Embryonic facial prominence (tissue), 1 donor: Measurements from ENCODE around the gene TJAP1.
"Not testable (repeated sequence)": the region's sequence is repeated elsewhere in the genome, so short reads cannot be mapped to it uniquely, and the experiment has no call there.

Experiments used
- DNase-seq: peaks from one replicate; pipeline ENCODE4 v3.0.0-alpha.2; 2016; ENCODE audit errors: extremely low spot score

TJAP1 gene

GRCh38 chr6:43453831-43454230 lies 23.5 kb upstream of the TJAP1 start:
- no peak for DNase-seq

GRCh38 chr6:43454290-43454695 lies 23.1 kb upstream of the TJAP1 start:
- DNase-seq = no peak

- no peak for DNase-seq
Observed at GRCh38 chr6:43454696-43455530, 22.5 kb upstream of the TJAP1 start.

- DNase-seq = no peak
Observed at GRCh38 chr6:43455531-43456428, 21.6 kb upstream of the TJAP1 start, which contains the start of gene DLK2. TSS of gene DLK2 (minus strand) at chr6:43455548. CDS start at chr6:43454825, 723 bp downstream.

- DNase-seq = no peak
Observed at GRCh38 chr6:43457643-43458042, 19.7 kb upstream of the TJAP1 start.

- DNase-seq = not testable (repeated sequence)
Observed at GRCh38 chr6:43458154-43458553, 19.2 kb upstream of the TJAP1 start.

DNA sequence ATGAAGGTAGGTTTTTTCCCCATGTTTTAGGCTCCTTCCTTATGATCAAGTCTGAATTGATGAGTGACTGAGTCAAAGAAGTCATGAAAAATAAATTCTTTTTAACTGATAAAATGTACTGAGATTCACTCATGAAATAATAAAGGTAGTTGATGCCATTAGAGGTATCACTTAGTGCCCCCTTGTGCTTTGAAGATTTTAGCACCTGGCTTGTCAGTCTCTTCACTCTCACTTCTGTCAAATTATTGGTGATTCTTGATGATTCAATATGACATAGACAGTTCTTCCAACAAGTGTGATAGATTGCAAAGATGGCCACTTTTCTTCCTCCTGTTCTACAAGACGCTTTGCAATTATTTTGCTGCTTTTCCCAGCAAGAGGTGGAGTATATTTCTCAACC lies 17.8 kb upstream of the TJAP1 start:
- DNase-seq = no peak

GRCh38 chr6:43460032-43460431 lies 17.3 kb upstream of the TJAP1 start:
- DNase-seq = no peak

GRCh38 chr6:43461936-43462335 lies 15.4 kb upstream of the TJAP1 start:
- no peak for DNase-seq

- DNase-seq = no peak
Observed at GRCh38 chr6:43464337-43464736, 13.0 kb upstream of the TJAP1 start.

DNA sequence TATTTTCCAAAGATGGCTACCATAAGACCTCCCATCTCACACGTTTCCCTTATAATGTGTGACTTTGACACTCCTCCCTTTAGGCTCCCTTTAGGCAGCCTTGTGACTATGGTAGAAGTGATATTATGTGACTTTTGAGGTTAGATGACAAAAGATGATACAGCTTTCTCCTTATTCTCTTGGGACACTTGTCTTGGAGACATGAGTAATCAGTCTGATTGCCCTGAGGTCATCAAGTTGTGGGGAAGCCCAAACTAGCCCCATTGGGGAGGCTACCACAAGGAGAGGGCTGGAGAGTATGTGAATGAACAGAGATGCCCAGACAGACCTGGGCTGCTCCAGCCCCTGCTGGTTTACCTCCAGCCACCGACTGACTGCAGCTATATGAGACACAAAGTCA lies 11.4 kb upstream of the TJAP1 start:
- no peak for DNase-seq

- DNase-seq = not testable (repeated sequence)
Observed at GRCh38 chr6:43467265-43467664, 10.1 kb upstream of the TJAP1 start.

- no peak for DNase-seq
Observed at GRCh38 chr6:43467752-43468151, 9.6 kb upstream of the TJAP1 start.

- no peak for DNase-seq
Observed at GRCh38 chr6:43468240-43468639, 9.1 kb upstream of the TJAP1 start.

DNA sequence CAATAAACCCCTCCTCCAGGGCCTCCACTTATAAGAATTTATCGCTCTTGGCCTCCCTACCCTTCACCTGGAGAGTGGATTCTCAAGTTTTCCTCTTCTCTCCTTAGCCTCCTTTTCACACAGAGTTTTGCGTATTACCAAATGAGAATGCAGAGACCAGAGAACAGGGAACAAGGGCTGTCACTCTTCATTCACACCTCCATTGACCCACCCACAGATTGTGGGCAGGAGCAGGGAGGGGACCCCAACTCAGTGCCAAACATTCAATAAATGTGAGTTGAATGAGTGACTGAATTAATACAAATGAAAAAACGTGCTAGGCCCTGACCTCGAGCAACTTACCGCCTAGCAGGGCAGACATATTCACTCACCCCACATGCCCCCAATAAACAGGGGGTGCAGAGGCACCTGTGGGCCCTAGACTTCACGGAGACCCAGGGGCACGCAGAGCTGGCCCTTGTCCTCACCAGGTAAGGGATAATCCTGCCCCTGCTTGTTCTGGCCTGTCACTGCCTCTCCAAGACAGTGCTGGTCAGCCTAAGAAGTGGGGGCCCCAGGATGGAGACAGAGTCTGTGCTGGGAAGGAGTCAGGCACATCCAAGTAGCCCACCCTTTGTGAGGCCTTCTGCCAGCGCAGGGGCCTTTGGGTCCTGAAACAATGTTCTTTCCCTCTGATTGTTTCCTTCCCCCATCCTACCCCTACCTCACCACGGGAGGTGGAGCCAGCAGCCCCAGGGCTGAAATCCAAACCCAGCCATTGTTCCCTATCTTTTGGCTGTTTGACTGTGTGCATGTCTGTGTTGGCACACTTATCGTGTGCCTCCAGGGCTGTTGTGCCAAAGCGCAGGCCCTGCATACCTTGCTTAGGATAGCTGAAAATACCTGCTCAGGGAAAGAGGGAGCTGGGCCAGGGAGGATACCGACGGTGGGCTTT lies 8.4 kb upstream of the TJAP1 start:
- no peak for DNase-seq

DNA sequence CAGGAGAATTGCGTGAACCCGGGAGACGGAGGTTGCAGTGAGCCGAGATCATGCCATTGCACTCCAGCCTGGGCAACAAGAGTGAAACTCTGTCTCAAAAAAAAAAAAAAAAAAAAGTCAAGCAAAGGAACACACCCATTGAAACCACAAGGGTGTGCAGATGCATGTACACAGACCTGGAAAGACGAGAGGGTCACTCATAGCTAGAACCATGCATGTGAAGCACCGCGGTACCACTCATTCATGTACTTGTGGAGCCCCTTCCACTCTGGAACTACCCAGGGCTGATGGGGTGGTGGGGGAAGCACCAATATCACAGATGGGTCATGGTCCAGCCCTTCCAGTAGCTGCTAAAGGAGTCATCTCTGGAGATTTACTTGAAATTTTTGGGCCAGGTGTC lies 7.4 kb upstream of the TJAP1 start:
- DNase-seq = no peak

GRCh38 chr6:43471399-43471798 lies 6.0 kb upstream of the TJAP1 start:
- no peak for DNase-seq

- DNase-seq = no peak
Observed at GRCh38 chr6:43472515-43472914, 4.9 kb upstream of the TJAP1 start.

DNA sequence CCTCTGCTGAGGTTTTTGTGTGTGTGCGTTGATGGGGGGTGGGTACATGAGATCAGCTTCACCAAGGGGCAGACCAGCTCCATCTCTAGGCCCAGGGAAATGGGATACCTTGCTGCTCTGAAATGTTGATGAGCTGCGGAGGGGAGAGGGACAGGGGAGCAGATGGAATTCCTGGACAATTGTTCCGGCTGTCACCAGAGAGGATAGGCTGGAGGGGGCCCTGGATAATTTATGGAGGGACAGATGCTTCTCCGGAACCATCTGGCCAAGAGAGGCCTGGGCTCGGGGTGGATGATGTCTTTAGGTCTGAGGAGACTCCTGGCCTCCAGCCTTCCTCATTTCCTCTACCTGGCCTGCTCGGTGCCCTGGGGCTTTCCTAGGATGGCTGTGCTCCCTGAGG lies 1.9 kb upstream of the TJAP1 start:
- DNase-seq = no peak

- DNase-seq = no peak
Observed at GRCh38 chr6:43476746-43477145, 624 bp upstream of the TJAP1 start.

GRCh38 chr6:43478008-43478372 lies 620 bp downstream of the TJAP1 start:
- DNase-seq = no peak

DNA sequence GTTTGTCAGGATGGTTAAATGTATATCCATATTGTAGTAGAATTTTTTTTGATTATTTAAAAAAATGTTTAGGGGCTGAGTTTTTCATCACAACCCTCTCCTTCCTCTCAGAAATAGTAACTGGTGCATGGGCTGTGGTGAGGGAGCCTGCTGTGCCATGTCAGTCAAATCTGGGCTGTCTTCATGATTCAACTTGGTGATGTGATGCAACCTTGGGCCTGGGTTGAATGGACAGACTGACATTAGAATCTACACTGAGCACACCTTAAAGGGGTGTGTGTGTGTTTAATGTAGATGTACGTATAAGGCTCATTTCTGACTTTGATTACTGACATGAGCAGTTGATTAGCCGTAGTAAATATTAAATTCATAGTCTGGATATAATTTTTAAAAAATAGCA lies 3.7 kb downstream of the TJAP1 start:
- no peak for DNase-seq
